Mesenteric fat pad (tissue), 1 donor: ENCODE measurements around the gene CFAP97D1. TPM values are rescaled to one million over a fixed set of nuclear protein-coding genes. Genes with fewer than 3 reads are reported as not detected.

Source experiments
- DNase-seq: peaks from one replicate; pipeline ENCODE4 v3.0.0-alpha.2; 2020; ENCODE audit warnings: low spot score
- total RNA-seq: library from RNA; stranded (reverse); fragmentation: NEBNext Ultra II Directional; extraction: Animal tissue kit (Norgen Biotek cat#: 25700); gene quantifications from one replicate; pipeline ENCODE4 v1.2.1, GENCODE V29; 2021
- donor health status: DM: yes; HTN: yes; CAD: no.

The CFAP97D1 gene
- total RNA-seq, 1 donor from 2014 or later: not detected

GRCh38 chr17:43767713-43768059 lies 12.5 kb upstream of the CFAP97D1 start:
- DNase-seq: peak; percentile 78

GRCh38 chr17:43768382-43768781 lies 11.9 kb upstream of the CFAP97D1 start:
- DNase-seq: peak; percentile 71

- DNase-seq: peak; percentile 67
Observed at GRCh38 chr17:43768943-43769342, 11.3 kb upstream of the CFAP97D1 start.

- DNase-seq: peak; percentile 81
Observed at GRCh38 chr17:43769426-43769825, 10.8 kb upstream of the CFAP97D1 start.

GRCh38 chr17:43769859-43770258 lies 10.4 kb upstream of the CFAP97D1 start:
- no peak for DNase-seq

- DNase-seq: no peak
Observed at GRCh38 chr17:43770957-43771356, 9.3 kb upstream of the CFAP97D1 start.

GRCh38 chr17:43771463-43771862 lies 8.8 kb upstream of the CFAP97D1 start:
- DNase-seq: peak; percentile 55

- DNase-seq: peak; percentile 80
Observed at GRCh38 chr17:43772877-43773648, 7.2 kb upstream of the CFAP97D1 start.

GRCh38 chr17:43774304-43775250 lies 5.7 kb upstream of the CFAP97D1 start:
- DNase-seq: no peak

- peak; percentile 98 for DNase-seq
Observed at GRCh38 chr17:43778337-43779144, 1.7 kb upstream of the CFAP97D1 start, which contains the start of gene DUSP3. DUSP3 (minus strand) TSS chr17:43778977; CDS start chr17:43778924, 53 bp downstream.

- no peak for DNase-seq
Observed at GRCh38 chr17:43779145-43780125, 800 bp upstream of the CFAP97D1 start.

GRCh38 chr17:43782913-43783680 lies 2.9 kb downstream of the CFAP97D1 start:
- DNase-seq: no peak

- DNase-seq: no peak
Observed at GRCh38 chr17:43784068-43784467, 3.8 kb downstream of the CFAP97D1 start.

GRCh38 chr17:43784628-43785101 lies 4.4 kb downstream of the CFAP97D1 start:
- DNase-seq: no peak

- no peak for DNase-seq
Observed at GRCh38 chr17:43787728-43788127, 7.5 kb downstream of the CFAP97D1 start.

- no peak for DNase-seq
Observed at GRCh38 chr17:43788540-43788939, 8.3 kb downstream of the CFAP97D1 start.

- DNase-seq: no peak
Observed at GRCh38 chr17:43789482-43789881, 9.2 kb downstream of the CFAP97D1 start.

GRCh38 chr17:43790311-43790940 lies 10.2 kb downstream of the CFAP97D1 start:
- no peak for DNase-seq

- DNase-seq: no peak
Observed at GRCh38 chr17:43791589-43791988, 11.4 kb downstream of the CFAP97D1 start.
